ENCODE measurements around the gene PKDCC. TPM values are rescaled to one million over a fixed set of nuclear protein-coding genes. Genes with fewer than 3 reads are reported as not detected.
A peak's percentile ranks its signal among the peaks of the same experiment; 100 is the strongest.
"Not testable (repeated sequence)": the region's sequence is repeated elsewhere in the genome, so short reads cannot be mapped to it uniquely, and the experiment has no call there.

Gene PKDCC
- total and polyA plus RNA-seq, 2 of the 13 experiments (the other 11 are each of a cell fraction or from before 2014, with no cell fraction given) = 52.6 to 58.8 TPM

DNA sequence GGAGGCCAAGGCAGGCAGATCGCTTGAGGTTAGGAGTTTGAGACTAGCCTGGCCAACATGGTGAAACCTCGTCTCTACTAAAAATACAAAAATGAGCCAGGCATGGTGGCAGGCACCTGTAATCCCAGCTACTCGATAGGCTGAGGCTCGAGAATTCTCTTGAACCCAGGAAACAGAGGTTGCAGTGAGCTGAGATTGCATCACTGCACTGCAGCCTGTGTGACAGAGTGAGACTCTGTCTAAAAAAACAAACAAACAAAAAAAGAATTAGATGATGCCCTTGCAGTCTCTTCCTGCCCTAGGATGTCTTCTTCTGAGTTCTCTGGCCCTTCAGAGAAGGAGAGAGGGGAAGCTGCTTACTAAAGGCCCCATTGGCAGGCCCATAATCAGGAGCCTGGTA, 37.2 kb downstream of the PKDCC start:
- H3K27ac ChIP-seq (ENCODE audit: extremely low read length, insufficient read depth, low read length); H3K4me3 ChIP-seq (replicated peaks in 1 of 3; ENCODE audit: insufficient read depth in 1 of 3, low read depth in 2 of 3, low read length in 3 of 3); in situ Hi-C loops (cut with HindIII; ENCODE audit: extremely low pct_ligation_motif_present, low pct_unique_long_range_greater_than_20kb); H3K9me3 ChIP-seq (ENCODE audit: low read length); H3K4me2 ChIP-seq (ENCODE audit: low read depth, low read length); H3K79me2 ChIP-seq (ENCODE audit: insufficient read depth, low read length); H4K20me1 ChIP-seq (ENCODE audit: insufficient read depth, low read length); DNase-seq (ENCODE audit: low spot score); ATAC-seq; H3K27me3 ChIP-seq (ENCODE audit: control insufficient read depth in 1 of 2, insufficient read depth in 2 of 2, low read length in 2 of 2); BruUV-seq (replicated peaks); H3K9ac ChIP-seq (ENCODE audit: insufficient read depth, low read depth, low read length); H3K36me3 ChIP-seq (replicated peaks in 1 of 2; ENCODE audit: control insufficient read depth in 1 of 2, insufficient read depth in 2 of 2, low read length in 2 of 2); H2AFZ ChIP-seq (ENCODE audit: low read length); FAIRE-seq: not testable (repeated sequence)
- intact Hi-C loops (cut with micrococcal nuclease; ENCODE audit: unreplicated experiment) = loop anchor here (5.0 kb wide), 1 partner anchor 1598 kb away; no protein-coding TSS in a partner anchor
- ChIA-PET CTCF (ENCODE audit: low intra/inter-chr PET ratio, low total read pairs) (interaction anchor here (5.2 to 6.3 kb wide), 2 partner anchors 213 to 230 kb away, joined by 87 to 119 read pairs; no protein-coding TSS in a partner anchor), POLR2A (interaction anchor here (2.9 to 5.7 kb wide), 2 partner anchors 29 to 38 kb away, joined by 11 to 29 read pairs; partner anchors contain the start of gene PKDCC)
- TF ChIP-seq CEBPB (IDR thresholded peaks at IDR 0.05; ENCODE audit: borderline replicate concordance, low read depth, low read length) (peak; percentile 63), CEBPG (CRISPR knock-in tag; IDR thresholded peaks at IDR 0.05) (peak; percentile 30; the same call in 1 of the 2 replicates), ZNF776 (CRISPR knock-in tag; IDR thresholded peaks at IDR 0.05) (0 out of 2 replicates have a peak, but pooled peaks have one; percentile 42)
- TF ChIP-seq, protein P1, sequence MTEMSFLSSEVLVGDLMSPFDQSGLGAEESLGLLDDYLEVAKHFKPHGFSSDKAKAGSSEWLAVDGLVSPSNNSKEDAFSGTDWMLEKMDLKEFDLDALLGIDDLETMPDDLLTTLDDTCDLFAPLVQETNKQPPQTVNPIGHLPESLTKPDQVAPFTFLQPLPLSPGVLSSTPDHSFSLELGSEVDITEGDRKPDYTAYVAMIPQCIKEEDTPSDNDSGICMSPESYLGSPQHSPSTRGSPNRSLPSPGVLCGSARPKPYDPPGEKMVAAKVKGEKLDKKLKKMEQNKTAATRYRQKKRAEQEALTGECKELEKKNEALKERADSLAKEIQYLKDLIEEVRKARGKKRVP (CRISPR knock-in tag; IDR thresholded peaks at IDR 0.05) = peak in 1 of 2 experiments; percentile 33; a peak in 1 of 4 replicates
- H3K4me1 ChIP-seq (ENCODE audit: insufficient read depth, low read length) = peaks cover 51% of the 10 kb centered on the region
- 33% methylated on average over 4 of the region's 4 CpGs for WGBS (ENCODE audit: low lambda C conversion rate)

DNA sequence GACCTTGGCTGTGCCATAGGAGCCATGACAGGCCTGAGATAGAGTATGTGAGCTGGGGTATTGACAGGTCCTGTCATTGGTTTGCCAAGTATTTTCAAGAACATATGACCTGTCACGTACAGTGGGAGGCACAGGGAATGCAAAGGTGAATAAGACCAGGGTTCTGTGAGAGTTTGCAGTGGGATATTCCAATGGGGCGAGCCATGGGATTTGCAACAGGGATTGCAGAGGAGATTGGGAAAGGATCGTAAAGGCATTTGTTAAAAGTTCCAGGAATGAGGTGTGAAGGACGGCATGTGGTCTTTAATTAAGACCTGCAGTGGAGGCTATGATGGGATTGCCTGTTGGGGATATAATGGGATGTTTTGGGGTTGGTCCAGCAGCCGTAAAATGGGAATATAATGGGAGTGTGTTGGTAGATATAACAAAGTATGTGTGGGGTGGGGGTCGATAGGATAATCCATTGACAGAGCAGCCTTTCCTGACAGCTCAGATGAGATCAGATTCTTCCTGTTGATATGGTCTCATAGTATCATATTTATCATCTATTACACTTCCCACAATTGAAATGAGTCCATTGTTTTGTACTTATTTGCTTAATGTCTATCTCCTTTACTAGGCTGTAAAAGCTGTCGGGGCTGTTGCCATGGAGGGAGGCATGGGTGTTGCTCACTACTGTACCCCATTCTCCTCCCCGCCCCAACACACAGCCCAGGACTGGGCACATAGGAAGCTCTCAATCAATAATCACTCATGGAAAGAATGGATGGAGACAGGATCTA, 38.1 kb downstream of the PKDCC start:
- intact Hi-C loops (cut with micrococcal nuclease; ENCODE audit: unreplicated experiment) (loop anchor here (1.0 to 5.0 kb wide), 6 partner anchors 29 to 1599 kb away; no protein-coding TSS in a partner anchor), in situ Hi-C loops (cut with HindIII; ENCODE audit: extremely low pct_ligation_motif_present, low pct_unique_long_range_greater_than_20kb) (no loop called here)
- FAIRE-seq (no peak), DNase-seq (ENCODE audit: low spot score) (no peak), ATAC-seq (peak; percentile 27)
- TF ChIP-seq NCOA1 (CRISPR knock-in tag; IDR thresholded peaks at IDR 0.05) (0 out of 2 replicates have a peak, but pooled peaks have one; percentile 42), ZNF20 (CRISPR knock-in tag; IDR thresholded peaks at IDR 0.05) (no peak), ZNF615 (CRISPR knock-in tag; IDR thresholded peaks at IDR 0.05; ENCODE audit: borderline replicate concordance) (0 out of 2 replicates have a peak, but pooled peaks have one; percentile 45), GFI1 (CRISPR knock-in tag; IDR thresholded peaks at IDR 0.05; ENCODE audit: borderline replicate concordance) (0 out of 2 replicates have a peak, but pooled peaks have one; percentile 58), ZSCAN30 (CRISPR knock-in tag; IDR thresholded peaks at IDR 0.05) (0 out of 2 replicates have a peak, but pooled peaks have one; percentile 38)
- Histone ChIP-seq H3K79me2 (ENCODE audit: insufficient read depth, low read length) (peaks cover 2% of the 10 kb centered on the region), H3K9ac (ENCODE audit: insufficient read depth, low read depth, low read length) (no peak overlapping the region), H3K36me3 (replicated peaks in 1 of 2; ENCODE audit: control insufficient read depth in 1 of 2, insufficient read depth in 2 of 2, low read length in 2 of 2) (no peaks in the 10 kb centered on the region), H3K4me2 (ENCODE audit: low read depth, low read length) (no peak overlapping the region), H3K27ac (ENCODE audit: extremely low read length, insufficient read depth, low read length) (no peak overlapping the region), H3K9me3 (ENCODE audit: low read length) (no peaks in the 10 kb centered on the region), H2AFZ (ENCODE audit: low read length) (no peak overlapping the region), H3K4me1 (ENCODE audit: insufficient read depth, low read length) (peaks cover 59% of the 10 kb centered on the region), H3K4me3 (replicated peaks in 1 of 3; ENCODE audit: insufficient read depth in 1 of 3, low read depth in 2 of 3, low read length in 3 of 3) (no peak overlapping the region), H3K27me3 (ENCODE audit: control insufficient read depth in 1 of 2, insufficient read depth in 2 of 2, low read length in 2 of 2) (peaks cover 0 to 6% of the 10 kb centered on the region in 2 experiments; a peak in 1 of 5 replicates), H4K20me1 (ENCODE audit: insufficient read depth, low read length) (no peaks in the 10 kb centered on the region)
- BruUV-seq (replicated peaks) = no TSS peak
- ChIA-PET CTCF (ENCODE audit: low intra/inter-chr PET ratio, low total read pairs) (interaction anchor here (0.6 to 6.3 kb wide), 9 partner anchors 31 to 279 kb away, joined by 3 to 119 read pairs (median 7); no protein-coding TSS in a partner anchor), POLR2A (interaction anchor here (1.3 to 5.7 kb wide), 4 partner anchors 30 to 233 kb away, joined by 3 to 29 read pairs (median 8); partner anchors contain the start of gene PKDCC)
- 50% methylated on average over 8 of the region's 8 CpGs for WGBS (ENCODE audit: low lambda C conversion rate)

All from HepG2 (cell line).